ENCODE data around the gene MFSD1.

- TF ChIP-seq CTCF (IDR thresholded peaks at IDR 0.05; ENCODE audit: low read depth, low read length), result no peak
- TF ChIP-seq EZH2phosphoT487 (IDR thresholded peaks at IDR 0.05; ENCODE audit: low read depth), result no peak
These were observed 785 bp downstream of the MFSD1 start for GRCh38 chr3:158802409-158803268.
